GM23248 (cell line): ENCODE data around the gene HSF2.

Experiments used
- EZH2 ChIP-seq: fragments of 200-600 bp; sonication (generic); IDR thresholded peaks from 2 replicates; pipeline ENCODE4 v1.6.1; 2018; ENCODE audit warnings: antibody characterized with exemption, mild to moderate bottlenecking; ENCODE audit not compliant: insufficient read depth, poor library complexity, severe bottlenecking
- EZH2phosphoT487 ChIP-seq: fragments of 200-600 bp; sonication (generic); IDR thresholded peaks from 2 replicates; pipeline ENCODE4 v1.6.1; 2018; ENCODE audit warnings: antibody characterized with exemption, moderate library complexity, mild to moderate bottlenecking, low read depth; ENCODE audit not compliant: insufficient read depth

DNA sequence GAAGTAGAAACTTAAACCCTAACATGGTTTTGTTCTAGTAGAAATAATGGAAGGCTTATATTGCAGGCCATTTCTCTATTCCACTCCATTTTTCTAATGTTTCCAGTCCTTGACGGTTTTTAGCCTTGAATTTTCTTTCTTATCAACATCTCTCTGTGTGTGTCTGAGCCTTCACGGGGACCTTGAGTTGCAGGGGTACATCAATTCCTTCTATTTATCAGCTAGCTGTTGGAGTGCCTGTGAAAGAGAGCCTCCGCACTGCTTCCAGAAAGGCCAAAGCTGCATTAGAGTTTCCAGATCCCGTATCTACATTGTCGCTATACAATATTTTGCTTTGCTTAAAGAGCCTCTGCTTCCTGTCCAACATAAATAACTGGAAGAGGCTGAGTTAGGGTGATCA, 5.4 kb upstream of the HSF2 start:
- TF ChIP-seq EZH2 (no peak), EZH2phosphoT487 (no peak)
